NCI-H2227 (cell line): Measurements from ENCODE around the gene HMGN1.

Source experiments
- DNase-seq: peaks from one replicate; lab custom pipeline; 2025; ENCODE audit not compliant: unreplicated experiment; lab: John Stamatoyannopoulos, UW

HMGN1 gene

GRCh38 chr21:39334611-39335010 is 14.3 kb downstream of the HMGN1 start:
- DNase-seq, result no peak

GRCh38 chr21:39332175-39332574 is 16.7 kb downstream of the HMGN1 start:
- no peak for DNase-seq

- DNase-seq, result no peak
Observed at GRCh38 chr21:39330001-39330400, 18.9 kb downstream of the HMGN1 start.

- no peak for DNase-seq
Observed at GRCh38 chr21:39327727-39328126, 21.2 kb downstream of the HMGN1 start.

GRCh38 chr21:39326607-39327307 is 22.1 kb downstream of the HMGN1 start:
- no peak for DNase-seq

GRCh38 chr21:39325458-39325857 is 23.4 kb downstream of the HMGN1 start:
- DNase-seq, result no peak

GRCh38 chr21:39321424-39321823 is 27.5 kb downstream of the HMGN1 start:
- DNase-seq, result no peak

GRCh38 chr21:39319814-39320332 is 29.0 kb downstream of the HMGN1 start:
- DNase-seq, result no peak

- DNase-seq, result no peak
Observed at GRCh38 chr21:39319251-39319756, 29.6 kb downstream of the HMGN1 start.

- no peak for DNase-seq
Observed at GRCh38 chr21:39318091-39318959, 30.6 kb downstream of the HMGN1 start.

GRCh38 chr21:39317134-39318090 is 31.5 kb downstream of the HMGN1 start:
- DNase-seq, result no peak

GRCh38 chr21:39316729-39317128 is 32.2 kb downstream of the HMGN1 start:
- DNase-seq, result no peak

GRCh38 chr21:39315603-39316445 is 33.1 kb downstream of the HMGN1 start:
- no peak for DNase-seq

GRCh38 chr21:39314143-39315027 is 34.5 kb downstream of the HMGN1 start:
- DNase-seq, result peak; percentile 83

GRCh38 chr21:39313571-39314142 is 35.2 kb downstream of the HMGN1 start, which contains the start of gene BRWD1:
Gene BRWD1 (minus strand): TSS chr21:39313632. CDS start chr21:39313491, 141 bp downstream.
- peak; percentile 94 for DNase-seq

- peak; percentile 62 for DNase-seq
Observed at GRCh38 chr21:39313042-39313570, 35.8 kb downstream of the HMGN1 start.

GRCh38 chr21:39312112-39313041 is 36.5 kb downstream of the HMGN1 start:
- peak; percentile 92 for DNase-seq
